Ammon's horn (tissue), 1 donor: ENCODE results near the gene NAV1.
"Not testable (repeated sequence)": the region's sequence is repeated elsewhere in the genome, so short reads cannot be mapped to it uniquely, and the experiment has no call there.

Experiments
- DNase-seq: peaks from one replicate; pipeline ENCODE4 v3.0.0-alpha.2; 2016; ENCODE audit warnings: low spot score

The NAV1 gene, protein sequence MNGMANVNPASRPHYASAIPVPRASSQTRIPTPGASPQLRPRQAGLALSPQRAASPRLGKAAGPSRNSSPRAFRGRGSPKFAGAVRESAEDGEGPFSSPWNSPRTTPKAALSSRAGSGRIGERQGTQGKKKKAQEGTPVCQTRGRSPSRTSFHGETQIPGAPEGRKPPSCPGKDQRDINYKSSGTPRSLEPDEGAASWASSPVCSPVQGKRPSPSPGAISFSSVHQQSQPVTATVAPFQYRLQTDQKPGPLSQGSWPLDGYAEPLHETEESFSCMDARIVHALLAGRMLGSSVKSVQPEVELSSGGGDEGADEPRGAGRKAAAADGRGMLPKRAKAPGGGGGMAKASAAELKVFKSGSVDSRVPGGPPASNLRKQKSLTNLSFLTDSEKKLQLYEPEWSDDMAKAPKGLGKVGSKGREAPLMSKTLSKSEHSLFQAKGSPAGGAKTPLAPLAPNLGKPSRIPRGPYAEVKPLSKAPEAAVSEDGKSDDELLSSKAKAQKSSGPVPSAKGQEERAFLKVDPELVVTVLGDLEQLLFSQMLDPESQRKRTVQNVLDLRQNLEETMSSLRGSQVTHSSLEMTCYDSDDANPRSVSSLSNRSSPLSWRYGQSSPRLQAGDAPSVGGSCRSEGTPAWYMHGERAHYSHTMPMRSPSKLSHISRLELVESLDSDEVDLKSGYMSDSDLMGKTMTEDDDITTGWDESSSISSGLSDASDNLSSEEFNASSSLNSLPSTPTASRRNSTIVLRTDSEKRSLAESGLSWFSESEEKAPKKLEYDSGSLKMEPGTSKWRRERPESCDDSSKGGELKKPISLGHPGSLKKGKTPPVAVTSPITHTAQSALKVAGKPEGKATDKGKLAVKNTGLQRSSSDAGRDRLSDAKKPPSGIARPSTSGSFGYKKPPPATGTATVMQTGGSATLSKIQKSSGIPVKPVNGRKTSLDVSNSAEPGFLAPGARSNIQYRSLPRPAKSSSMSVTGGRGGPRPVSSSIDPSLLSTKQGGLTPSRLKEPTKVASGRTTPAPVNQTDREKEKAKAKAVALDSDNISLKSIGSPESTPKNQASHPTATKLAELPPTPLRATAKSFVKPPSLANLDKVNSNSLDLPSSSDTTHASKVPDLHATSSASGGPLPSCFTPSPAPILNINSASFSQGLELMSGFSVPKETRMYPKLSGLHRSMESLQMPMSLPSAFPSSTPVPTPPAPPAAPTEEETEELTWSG (N-terminal part only)

DNA sequence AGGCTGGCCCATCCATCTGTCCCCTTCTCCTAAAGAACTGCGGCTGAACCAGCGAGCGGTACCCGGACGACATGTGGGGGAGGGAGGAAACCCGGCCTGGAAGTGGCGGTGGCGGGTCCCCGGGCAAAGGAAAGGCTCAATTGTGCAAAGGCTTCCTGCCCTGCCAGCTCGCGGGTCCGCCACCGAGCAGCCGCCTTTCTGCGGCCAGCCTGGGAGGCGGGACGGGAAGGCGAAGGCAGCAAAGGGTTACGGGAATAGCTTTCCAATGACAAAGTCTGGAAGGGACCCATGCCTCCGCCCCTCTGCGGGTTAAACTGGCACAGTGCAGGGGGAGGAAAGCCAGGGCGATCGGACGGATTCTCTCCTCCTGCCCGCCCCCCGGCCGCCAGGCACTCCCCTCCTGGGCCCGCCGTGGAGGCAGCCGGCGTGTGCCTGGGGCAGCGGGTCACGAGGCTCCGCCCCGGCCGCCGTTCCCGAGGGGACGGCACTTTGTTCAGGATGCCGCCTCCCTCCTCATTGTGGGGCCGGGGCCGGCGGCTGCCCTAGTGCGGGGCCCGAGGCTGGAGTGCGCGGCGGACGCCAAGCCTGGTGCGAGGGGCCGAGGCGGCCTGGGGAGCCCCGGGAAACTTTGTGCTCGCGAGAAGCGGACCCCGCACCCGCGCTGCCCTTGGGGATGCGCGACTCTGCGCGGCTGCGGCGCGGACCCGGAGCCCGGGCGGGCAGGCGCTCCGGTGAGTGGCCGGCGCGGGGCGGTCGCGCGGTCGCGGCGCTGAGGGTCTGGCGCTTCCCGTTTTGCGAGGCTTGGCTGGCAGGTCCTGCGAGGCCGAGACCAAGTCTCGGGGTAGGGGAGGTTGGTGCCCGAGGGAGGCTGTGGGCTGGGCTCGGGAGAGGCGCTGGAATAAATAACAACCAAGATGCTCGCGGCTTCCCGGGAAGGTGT is at the start of gene NAV1:
NAV1 (plus strand) TSS at position 516 of the 940 bp plus-strand sequence. CDS start 83,758 bp downstream, outside the sequence.
- DNase-seq: peak; percentile 71

DNA sequence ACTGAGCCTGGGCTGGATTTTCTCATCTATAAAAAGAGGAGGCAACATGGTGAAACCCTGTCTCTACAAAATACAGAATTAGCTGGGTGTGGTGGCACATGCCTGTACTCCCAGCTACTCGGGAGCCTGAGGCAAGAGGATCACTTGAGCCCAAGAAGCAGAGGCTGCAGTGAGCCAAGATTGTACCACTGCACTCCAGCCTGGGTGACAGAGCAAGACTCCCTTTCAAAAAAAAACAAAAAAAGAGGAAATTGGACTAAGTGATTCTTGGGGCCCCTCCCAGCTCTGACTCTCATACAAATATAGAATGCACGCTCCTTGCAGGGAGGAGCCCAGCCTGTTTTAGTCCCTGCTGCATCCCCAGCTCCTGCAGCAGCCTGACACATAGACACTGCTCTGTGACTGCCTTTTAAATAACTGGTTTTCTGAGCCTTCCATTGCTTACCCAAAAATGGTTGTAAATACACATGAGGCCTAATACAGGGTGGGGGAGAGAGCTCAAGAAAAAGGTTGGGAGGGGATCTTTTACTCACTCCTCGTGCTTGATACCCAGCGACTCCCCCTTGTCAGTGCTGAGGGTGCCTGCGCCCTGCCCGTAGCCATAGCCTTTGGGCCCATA is 49.2 kb upstream of the NAV1 start:
- DNase-seq: no peak

DNA sequence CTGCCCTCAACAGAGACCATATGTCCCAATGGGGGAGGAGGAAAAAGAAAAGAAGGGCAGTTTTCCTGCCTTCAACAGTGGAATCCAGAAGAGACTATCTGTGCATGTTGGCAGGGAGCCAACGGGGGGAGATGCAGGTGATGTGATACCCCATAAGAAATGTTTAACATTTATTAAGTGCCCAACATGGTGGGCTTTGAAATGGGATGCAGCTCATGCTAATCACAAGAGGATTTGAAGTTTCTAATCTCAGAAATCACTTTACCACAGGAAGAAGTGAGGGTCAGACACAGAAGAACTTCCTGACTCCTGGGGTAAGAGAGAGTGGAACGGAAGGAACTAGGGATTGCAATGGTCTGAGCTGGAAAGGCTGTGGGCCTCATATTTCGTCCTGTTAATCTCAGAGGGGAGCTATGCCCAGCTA is 48.2 kb upstream of the NAV1 start:
- DNase-seq: no peak

DNA sequence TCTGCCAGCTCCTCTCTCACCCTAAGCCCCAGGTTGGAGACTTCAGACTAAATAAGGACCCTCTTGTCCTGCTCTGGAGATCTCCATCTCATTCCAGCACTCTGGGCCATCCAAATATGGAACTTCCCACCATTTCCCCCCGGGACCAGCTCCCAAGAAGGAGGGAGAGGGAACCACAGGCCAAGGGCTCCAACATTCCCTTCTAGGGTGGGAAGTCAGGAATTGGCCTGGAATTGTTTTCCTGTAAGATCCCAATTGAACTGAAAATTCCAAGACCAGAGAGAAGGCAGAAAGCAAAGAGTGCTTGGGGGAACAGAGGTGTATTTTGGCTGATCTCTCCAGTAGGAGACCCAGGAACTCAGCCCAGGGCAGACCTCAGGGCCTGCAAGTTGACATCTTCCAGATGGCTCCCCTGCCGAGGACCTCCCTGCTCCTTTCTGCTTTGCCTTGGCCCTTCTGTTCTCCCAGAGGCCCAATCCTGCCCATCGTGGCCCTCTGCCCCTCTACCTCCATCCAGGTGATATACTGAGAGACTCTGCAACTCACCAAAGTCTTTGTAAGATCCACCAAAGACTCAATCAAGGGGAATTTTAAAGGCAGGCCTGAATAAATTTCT is 46.9 kb upstream of the NAV1 start:
- no peak for DNase-seq

DNA sequence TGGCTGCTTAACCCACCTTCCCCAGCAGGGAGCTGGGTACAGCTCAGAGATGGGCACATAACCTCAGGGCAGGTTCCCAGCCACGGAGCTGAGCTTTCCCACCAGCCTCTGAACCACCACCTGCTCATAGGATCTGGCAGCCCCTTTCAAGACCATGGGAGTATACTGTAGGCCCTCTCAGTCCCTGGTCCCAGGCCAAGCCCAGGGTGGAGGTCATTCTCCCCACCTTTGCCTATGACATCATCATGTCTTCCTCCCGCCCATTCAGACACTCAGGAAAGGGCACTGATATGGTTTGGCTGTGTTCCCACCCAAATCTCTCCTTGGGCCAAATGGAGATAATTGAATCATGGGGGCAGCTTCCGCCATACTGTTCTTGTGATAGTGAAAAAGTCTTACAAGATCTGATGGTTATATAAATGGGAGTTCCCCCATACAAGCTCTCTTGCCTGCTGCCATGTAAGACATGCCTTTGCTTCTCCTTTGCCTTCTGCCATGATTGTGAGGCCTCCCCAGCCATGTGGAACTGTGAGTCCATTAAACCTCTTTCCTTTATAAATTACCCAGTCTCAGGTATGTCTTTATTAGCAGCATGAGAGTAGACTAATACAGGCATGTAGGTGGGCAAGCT is 45.8 kb upstream of the NAV1 start:
- DNase-seq: not testable (repeated sequence)

DNA sequence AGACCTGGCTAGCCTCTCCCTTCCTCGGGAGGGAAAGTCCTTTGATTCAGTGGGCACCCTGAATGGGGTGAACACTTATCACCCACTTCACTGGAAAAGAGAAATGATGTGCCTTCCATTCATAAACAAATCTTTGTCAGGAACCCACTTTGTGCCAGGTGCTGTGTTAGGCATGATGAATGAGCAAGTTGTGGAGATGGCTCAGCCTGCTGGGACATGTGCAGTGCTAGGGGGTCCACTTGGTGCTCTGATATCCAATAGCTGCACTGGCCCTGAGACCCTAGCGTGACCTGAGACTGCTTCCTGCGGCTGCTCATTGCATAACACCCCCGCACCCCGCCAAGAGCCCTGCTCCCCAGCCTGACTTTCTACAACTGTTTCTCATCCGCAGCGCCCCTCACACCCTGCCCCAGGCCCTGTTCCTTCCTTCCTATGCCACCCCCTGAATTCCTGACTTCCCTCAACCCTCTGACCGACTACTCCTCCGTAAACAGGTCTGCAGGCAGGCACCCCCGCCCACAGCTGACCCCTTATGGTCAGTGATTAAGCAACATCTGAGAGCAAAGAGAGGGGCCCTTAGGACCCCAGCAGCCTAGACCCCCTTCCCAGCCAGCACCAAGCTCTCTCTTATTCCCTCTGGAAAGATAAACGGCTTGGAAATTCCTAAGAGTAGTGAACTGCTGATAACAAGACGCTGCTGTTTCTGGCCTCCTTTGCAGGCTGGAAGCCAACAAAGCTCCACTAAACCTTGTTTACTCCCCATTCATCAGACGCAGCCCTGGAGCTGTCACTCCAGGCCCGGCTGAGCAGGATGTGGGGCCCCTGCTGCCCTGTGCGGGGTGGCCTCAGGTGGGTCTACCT is 44.9 kb upstream of the NAV1 start:
- no peak for DNase-seq

DNA sequence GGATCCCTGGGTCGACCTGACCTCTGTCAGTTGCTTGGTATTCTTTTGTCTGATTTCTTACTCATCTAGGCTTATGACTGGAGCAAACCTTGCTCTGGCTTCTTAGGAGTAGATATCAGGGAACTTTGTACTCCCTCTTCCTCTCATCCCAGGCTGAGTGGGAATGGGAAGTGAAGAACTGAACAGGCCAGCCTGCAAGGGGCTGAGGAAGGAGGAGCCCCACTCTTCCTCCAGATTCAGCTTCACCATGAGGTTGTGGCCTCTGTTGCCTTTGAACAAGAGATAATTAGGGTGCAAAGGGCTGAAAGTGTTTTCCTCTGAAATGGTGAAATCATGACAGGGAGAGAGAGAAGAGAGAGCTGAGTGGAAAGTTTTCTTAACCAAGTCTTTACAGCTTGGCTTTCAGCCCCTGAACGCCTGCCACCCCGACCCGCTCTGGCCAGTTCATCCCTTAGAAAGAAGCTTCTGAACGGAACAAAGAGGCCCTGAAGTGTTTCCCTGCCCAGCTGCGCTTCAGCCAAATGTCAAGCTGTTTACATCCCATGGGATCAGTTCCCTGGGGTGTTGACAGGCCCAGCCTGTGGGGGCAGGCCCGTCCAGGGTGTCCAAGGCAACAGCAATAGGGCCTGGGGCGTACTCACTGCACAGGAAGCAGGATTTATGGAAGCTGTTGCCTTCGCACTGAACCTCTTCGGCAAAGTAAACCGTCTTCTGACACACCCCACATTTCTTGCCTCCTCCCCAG is 43.2 kb upstream of the NAV1 start:
- peak; percentile 95 for DNase-seq

DNA sequence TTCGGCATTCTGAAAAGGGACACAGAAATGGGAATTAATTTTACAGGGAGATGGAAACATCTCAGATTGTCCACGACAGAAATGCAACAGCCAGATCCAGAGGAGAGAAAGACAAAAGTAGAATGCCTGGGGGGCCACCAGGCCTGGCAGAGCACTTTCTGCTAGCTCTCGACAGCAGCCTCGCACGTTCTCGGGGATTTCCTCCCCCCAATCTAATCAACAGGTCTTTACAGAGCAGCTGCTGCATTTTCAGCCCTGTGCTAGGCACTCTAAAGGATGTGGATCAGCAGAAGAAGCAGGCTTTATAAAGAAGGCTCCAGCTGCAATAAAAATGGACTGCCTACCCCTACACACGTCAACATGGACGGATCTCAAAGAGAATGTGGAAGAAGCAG is 42.6 kb upstream of the NAV1 start:
- no peak for DNase-seq

DNA sequence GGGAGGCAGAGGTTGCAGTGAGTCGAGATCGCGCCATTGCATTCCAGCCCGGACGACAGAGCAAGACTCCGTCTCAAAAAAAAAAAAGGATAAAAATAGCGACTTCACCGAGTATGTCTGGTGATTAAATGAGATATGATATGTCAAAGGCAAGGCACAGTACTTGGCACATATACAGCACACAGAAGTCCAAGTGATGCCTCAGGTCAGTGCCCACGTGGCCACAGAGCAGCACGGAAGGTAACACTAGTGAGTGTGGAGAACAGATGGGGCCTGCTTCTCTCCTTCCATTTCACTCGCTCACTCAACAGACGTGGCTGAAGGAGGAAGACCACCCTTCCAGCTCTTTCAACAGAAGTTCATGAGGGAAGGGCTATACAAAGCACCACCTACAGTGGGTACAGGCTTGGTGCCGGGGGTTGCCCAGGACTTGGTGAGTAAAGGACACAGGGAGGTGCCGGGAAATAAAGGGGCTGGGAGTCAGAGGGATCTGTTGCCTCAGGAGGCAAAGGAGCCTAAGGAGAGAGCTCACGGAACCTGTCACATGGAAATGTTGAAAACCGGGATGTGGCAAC is 40.9 kb upstream of the NAV1 start:
- DNase-seq: no peak

DNA sequence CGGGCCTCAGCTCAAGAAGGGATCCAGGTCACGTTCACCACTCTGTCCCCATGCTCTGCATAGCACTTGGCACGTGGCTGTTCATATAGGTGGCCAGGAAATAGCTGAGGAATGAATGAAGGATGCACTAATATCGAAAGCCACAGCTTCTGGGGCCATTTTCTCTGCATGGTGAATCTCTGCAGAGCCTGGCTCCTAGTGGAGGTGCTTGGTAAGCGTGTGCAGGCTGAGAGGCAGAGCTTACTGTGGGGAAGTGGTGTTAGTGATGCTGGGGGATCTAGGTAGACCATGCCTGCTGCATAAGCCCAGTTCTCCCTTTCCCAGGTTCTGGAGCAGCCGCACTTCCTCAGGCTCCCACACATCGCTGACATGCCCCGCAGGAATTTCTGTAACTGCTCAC is 40.3 kb upstream of the NAV1 start:
- DNase-seq: no peak

DNA sequence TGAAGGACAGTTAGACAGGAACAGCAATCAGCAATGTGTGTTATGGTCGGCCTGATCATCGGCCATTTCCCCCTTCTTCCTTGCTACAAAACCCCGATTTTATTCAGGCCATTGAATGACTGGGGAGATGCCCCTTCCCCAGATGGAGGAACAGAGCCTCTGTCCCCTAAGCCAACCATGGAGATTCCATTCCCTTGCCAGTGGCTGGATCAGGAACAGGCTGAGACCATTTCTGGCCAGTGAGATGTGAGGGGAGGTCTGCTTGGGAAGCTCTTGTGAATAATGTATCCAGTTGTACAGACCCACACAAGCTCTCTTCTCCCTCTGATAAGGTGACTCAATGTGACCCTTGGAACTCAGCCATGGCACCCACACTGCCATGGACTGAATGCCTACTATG is 39.7 kb upstream of the NAV1 start:
- no peak for DNase-seq

DNA sequence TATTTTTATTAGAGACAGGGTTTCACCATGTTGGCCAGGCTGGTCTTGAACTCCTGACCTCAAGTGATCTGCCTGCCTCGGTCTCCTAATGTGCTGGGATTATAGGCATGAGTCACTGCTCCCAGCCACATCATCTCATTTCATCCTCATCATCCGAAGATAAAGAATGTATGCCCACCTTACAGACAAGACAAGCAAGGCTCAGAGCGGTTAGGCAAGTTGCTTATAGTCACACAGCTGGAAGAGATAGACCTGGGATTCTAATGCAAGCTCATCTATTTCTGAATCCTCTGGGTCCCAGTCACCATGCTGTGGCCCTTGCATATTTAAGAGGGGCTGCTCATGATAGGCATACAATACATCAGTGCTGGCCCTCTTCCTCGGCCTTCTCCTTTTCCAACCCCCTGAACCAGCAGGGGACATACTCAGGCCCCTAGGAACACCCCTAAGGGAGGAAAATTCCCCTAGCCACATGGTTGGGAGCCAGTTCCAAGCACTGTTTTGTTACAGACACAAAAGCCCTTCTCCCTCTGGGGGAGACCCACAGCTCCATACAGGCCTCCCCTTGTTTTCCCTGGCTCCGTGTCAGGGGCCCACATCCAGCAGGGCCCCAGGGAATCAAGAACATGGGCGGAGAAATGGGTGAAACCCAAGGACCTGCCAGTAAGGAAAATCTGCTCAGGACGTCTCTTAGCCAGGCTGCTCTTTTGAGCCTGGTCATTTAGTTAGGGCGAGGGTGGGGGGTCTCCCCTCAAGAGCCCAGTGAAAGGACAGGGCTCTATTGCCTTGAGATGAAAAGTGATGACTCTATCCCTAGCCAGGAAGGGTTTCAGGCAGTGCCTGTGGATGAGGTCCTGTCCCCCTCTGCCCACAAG is 38.9 kb upstream of the NAV1 start:
- peak; percentile 93 for DNase-seq

DNA sequence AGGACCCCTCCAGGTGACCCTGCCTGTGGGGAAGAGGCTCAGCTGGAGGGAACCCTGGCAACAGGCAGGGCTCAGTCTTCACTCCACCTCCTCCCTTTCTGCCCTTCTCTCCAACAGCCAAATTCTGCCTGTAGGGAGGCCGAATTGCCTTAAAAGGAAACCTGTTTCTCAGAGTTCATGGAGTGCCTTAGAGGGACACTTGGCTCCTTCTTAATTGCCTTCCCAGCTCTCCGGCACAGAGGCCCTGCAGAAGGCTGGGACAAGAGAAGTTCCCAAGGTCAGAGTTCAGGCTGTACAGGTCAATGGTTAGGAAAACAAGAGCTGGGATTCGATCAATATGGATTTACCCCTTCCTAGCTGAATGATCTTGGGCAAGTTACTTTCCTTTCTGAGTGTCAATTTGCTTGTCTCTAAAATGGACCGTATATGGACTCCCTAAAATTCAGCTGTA is 38.2 kb upstream of the NAV1 start:
- no peak for DNase-seq

DNA sequence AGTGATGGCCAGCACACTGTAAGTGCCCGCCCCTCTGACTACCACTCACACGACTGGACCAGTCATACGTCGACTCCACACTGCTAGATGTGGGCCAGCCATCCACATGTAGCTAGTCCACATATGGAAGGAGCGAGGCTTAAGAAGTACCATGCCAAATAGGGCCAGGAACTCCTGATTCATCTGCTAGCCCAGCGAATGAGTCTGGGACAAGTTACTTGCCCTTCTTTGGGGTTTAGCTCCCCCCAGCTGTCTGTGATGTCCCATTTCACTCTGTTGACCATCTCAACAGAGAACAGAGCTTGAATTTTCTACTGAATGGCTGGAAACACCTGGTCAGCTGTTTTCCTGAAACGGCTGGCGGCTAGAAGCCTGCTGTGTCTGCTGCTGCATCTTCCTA is 37.8 kb upstream of the NAV1 start:
- DNase-seq: no peak

DNA sequence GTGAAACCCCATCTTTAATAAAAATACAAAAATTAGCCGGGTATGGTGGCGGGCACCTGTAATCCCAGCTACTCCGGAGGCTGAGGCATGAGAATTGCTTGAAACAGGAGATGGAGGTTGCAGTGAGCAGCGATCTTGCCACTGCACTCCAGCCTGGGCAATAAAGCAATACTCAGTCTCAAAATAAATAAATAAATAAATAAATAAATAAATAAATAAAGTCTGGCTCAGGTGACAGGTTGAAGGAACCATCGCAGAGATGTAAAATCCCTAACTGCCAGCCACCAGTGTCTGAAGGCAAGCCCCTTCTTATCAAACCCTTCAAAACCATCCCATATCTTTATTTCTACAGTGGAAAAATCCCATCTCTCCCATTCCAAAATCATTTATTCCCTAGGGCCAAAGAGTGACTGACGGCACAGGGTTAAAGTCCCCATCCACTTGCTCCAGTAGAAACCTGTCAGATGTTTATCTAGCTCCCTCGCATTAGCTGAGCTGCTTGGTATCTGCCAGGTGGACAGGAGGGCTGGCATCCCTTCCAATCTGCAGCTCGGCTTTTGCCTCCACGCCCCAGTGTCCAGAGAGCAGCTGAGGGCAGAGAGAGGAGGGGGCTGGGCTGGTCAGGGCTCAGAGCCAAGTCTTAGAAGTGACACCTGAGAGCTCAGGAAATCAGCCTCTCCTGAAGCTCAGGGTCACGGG is 37.0 kb upstream of the NAV1 start:
- no peak for DNase-seq

DNA sequence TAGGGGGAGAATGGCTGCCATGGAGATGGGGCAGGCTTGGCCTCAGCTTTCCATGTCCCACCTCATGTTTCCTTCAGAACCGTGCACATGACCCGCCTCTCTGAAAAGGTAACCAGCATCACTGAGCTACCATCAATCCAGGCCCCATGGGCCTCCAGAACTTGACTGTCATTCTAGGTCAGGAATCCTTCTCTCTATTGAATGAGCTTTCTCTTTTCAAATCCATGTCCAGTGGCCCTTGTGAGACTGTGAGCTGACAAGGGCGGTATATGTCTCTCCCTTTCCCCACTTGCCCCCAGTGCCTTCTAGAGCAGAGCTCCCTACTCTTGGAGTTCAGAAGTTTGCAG is 36.4 kb upstream of the NAV1 start:
- no peak for DNase-seq
